T-cell (primary cell): ENCODE results near the gene UPK3A. TPM values are rescaled to one million over a fixed set of nuclear protein-coding genes. Genes with fewer than 3 reads are reported as not detected.

ENCODE experiments used
- ATAC-seq, 4 experiments: fragments of 200-7000 bp in 3 of 4; fragments of 150-1000 bp in 1 of 4; cut with Tn5 transposase; replicated peaks in 1 of 4; 1 replicate in 3 of 4; 2 replicates in 1 of 4; pipeline ENCODE4 v1.10.0; 2021; ENCODE audit warnings: moderate library complexity in 3 of 4, mild to moderate bottlenecking in 2 of 4, moderate number of reproducible peaks in 1 of 4
- CTCF ChIA-PET, 2 donors: fragments of 300-600 bp; sonication (Branson Sonifier 250); formaldehyde crosslinking; loops; one replicate each; lab custom pipeline; 2022; ENCODE audit warnings: antibody characterized with exemption in 2 of 2; lab: Charles Lee
- POLR2A ChIA-PET, 2 donors: fragments of 300-600 bp; sonication (Branson Sonifier 250); formaldehyde crosslinking; loops; one replicate each; lab custom pipeline; 2022; ENCODE audit warnings: antibody characterized with exemption in 2 of 2; lab: Charles Lee
- DNase-seq, 35 experiments: peaks; one replicate each; pipeline versions ENCODE4 v3.0.0 to v3.0.0-alpha.2; 2013 to 2023
- H3K27ac ChIP-seq: one replicate; pipeline ENCODE4 v1.5.1; 2013; ENCODE audit warnings: low read length
- H3K27me3 ChIP-seq, 2 experiments: replicated peaks in 1 of 2; 1 replicate in 1 of 2; 2 replicates in 1 of 2; pipeline versions ENCODE4 v1.6.1 to v1.7.0; 2013; ENCODE audit warnings: low read length in 1 of 2, mixed read lengths in 1 of 2; ENCODE audit not compliant: control insufficient read depth in 2 of 2, insufficient read depth in 2 of 2; ENCODE audit errors: extremely low read depth in 1 of 2
- H3K36me3 ChIP-seq, 2 donors: 1 replicate in 1 of 2; 2 replicates in 1 of 2; pipeline versions ENCODE4 v1.6.1 to v1.7.0; 2013; ENCODE audit warnings: low read length in 1 of 2; ENCODE audit not compliant: control insufficient read depth in 2 of 2, insufficient read depth in 1 of 2; ENCODE audit errors: extremely low read depth in 1 of 2
- H3K4me1 ChIP-seq, 2 experiments: 1 replicate in 1 of 2; 2 replicates in 1 of 2; pipeline versions ENCODE4 v1.6.1 to v1.7.0; 2013; ENCODE audit warnings: low read length in 2 of 2, mixed read lengths in 1 of 2; ENCODE audit not compliant: insufficient read depth in 2 of 2, control insufficient read depth in 1 of 2; ENCODE audit errors: extremely low read depth in 1 of 2
- H3K4me3 ChIP-seq, 2 donors: 1 replicate in 1 of 2; 2 replicates in 1 of 2; pipeline versions ENCODE4 v1.5.1 to v1.7.0; 2013; ENCODE audit warnings: mild to moderate bottlenecking in 2 of 2, low read length in 1 of 2, moderate library complexity in 1 of 2; ENCODE audit not compliant: control insufficient read depth in 1 of 2; ENCODE audit errors: extremely low read depth in 1 of 2
- H3K9me3 ChIP-seq: 2 replicates; pipeline ENCODE4 v1.7.0; 2013
- H3K27ac Mint-ChIP-seq, 2 donors: one replicate each; pipeline ENCODE4 v1.8.0; 2020 to 2021; ENCODE audit warnings: mild to moderate bottlenecking in 2 of 2, mixed read lengths in 2 of 2
- H3K27me3 Mint-ChIP-seq, 2 donors: one replicate each; pipeline ENCODE4 v1.8.0; 2021 to 2022; ENCODE audit warnings: mixed read lengths in 2 of 2
- H3K36me3 Mint-ChIP-seq: one replicate; pipeline ENCODE4 v1.8.0; 2021; ENCODE audit warnings: mixed read lengths
- H3K4me1 Mint-ChIP-seq, 3 donors: one replicate each; pipeline ENCODE4 v1.8.0; 2020 to 2022; ENCODE audit warnings: mixed read lengths in 3 of 3, mild to moderate bottlenecking in 1 of 3
- H3K4me3 Mint-ChIP-seq, 3 donors: one replicate each; pipeline ENCODE4 v1.8.0; 2020 to 2022; ENCODE audit warnings: mild to moderate bottlenecking in 3 of 3, mixed read lengths in 3 of 3, moderate library complexity in 3 of 3
- H3K9me3 Mint-ChIP-seq, 3 donors: one replicate each; pipeline ENCODE4 v1.8.0; 2020 to 2022; ENCODE audit warnings: mixed read lengths in 3 of 3
- WGBS: methylation state at CpG from one replicate; pipeline ENCODE4 v1.1.5; 2013; ENCODE audit warnings: missing lambda C conversion rate; ENCODE audit not compliant: insufficient coverage; 5-methylcytosine and 5-hydroxymethylcytosine counted together
- total RNA-seq, 35 experiments: library from RNA in 6 of 35; stranded (reverse) in 6 of 35; fragments of 120-200 nt in 1 of 35; gene quantifications; one replicate each; pipeline versions ENCODE4 v1.2.1 to v1.2.4 and lab custom pipeline; 2013 to 2026

Gene UPK3A
- total RNA-seq, 5 donors from 2014 or later (not counting 1 experiment from before 2014, with no cell fraction given), result not detected

GRCh38 chr22:45310977-45311531 lies 26.3 kb downstream of the UPK3A start:
- peak overlapping the region; percentile 89 to 91 for H3K27ac Mint-ChIP-seq

DNA sequence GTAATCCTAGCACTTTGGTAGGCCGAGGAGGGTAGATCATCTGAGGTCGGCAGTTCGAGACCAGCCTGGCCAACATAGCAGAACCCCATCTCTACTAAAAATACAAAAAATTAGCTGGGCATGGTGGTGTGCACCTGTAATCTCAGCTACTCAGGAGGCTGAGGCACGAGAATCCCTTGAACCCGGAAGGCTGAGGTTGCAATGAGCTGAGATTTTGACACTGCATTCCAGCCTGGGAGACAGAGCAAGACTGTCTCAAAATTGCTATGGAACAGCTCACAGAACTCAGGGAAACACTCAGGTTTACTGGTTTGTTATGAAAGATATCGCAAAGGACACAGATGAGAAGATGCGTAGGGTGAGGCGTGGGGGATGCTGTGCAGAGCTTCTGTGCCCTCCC lies 27.7 kb downstream of the UPK3A start:
- Mint-ChIP-seq H3K36me3 (peaks cover 13% of the 10 kb centered on the region), H3K4me3 (peak overlapping the region in 2 of 3 donors; percentile 88 to 89), H3K27ac (peak overlapping the region in 1 of 2 donors; percentile 40), H3K4me1 (peaks cover 74 to 79% (median 76%) of the 10 kb centered on the region in 3 donors), H3K27me3 (no peaks in the 10 kb centered on the region), H3K9me3 (no peaks in the 10 kb centered on the region)
- H3K9me3 ChIP-seq, result no peaks in the 10 kb centered on the region
- ChIA-PET POLR2A (interaction anchor here in 1 of 2 donors (0.6 to 0.7 kb wide), 2 partner anchors 147 to 321 kb away, joined by 5 to 8 read pairs; no protein-coding TSS in a partner anchor), CTCF (no interaction called here)
- H3K27me3 ChIP-seq, result no peaks in the 10 kb centered on the region
- no peak for DNase-seq
- H3K27ac ChIP-seq, result no peak overlapping the region
- no peaks in the 10 kb centered on the region for H3K36me3 ChIP-seq
- no peak for ATAC-seq
- no peak overlapping the region for H3K4me3 ChIP-seq
- H3K4me1 ChIP-seq, result peaks cover 7 to 60% of the 10 kb centered on the region in 2 experiments
- 83% methylated on average over 7 of the region's 8 CpGs for WGBS

More at GRCh38 chr22:45310977-45311531, 26.3 kb downstream of the UPK3A start:
- Histone ChIP-seq H3K9me3 (no peaks in the 10 kb centered on the region), H3K4me3 (peak overlapping the region; percentile 70 to 81), H3K27ac (peak overlapping the region; percentile 76), H3K4me1 (peaks cover 7 to 46% of the 10 kb centered on the region in 2 experiments), H3K27me3 (no peaks in the 10 kb centered on the region), H3K36me3 (no peaks in the 10 kb centered on the region)
- DNase-seq (no peak), ATAC-seq (no peak)
- ChIA-PET POLR2A (interaction anchor here (0.5 to 0.6 kb wide), 4 partner anchors 8 to 366 kb away, joined by 3 to 5 read pairs (median 4); no protein-coding TSS in a partner anchor), CTCF (no interaction called here)
- WGBS, result 68% methylated on average over 12 of the region's 14 CpGs
- H3K4me1 Mint-ChIP-seq, result peaks cover 63 to 69% (median 65%) of the 10 kb centered on the region in 3 donors
- no peaks in the 10 kb centered on the region for H3K27me3 Mint-ChIP-seq
- H3K4me3 Mint-ChIP-seq, result peak overlapping the region; percentile 85 to 89 (median 88)
- H3K36me3 Mint-ChIP-seq, result peaks cover 13% of the 10 kb centered on the region
- no peaks in the 10 kb centered on the region for H3K9me3 Mint-ChIP-seq

GRCh38 chr22:45312856-45313255 lies 28.1 kb downstream of the UPK3A start:
- no peaks in the 10 kb centered on the region for H3K9me3 Mint-ChIP-seq
- POLR2A ChIA-PET, result interaction anchor here in 1 of 2 donors (0.6 to 0.7 kb wide), 2 partner anchors 148 to 320 kb away, joined by 5 to 8 read pairs; no protein-coding TSS in a partner anchor
- H3K4me3 ChIP-seq, result no peak overlapping the region
- CTCF ChIA-PET, result no interaction called here
- H3K27ac Mint-ChIP-seq, result peak overlapping the region; percentile 40 to 60
- peaks cover 78 to 83% (median 81%) of the 10 kb centered on the region in 3 donors for H3K4me1 Mint-ChIP-seq
- H3K27ac ChIP-seq, result no peak overlapping the region
- 100% methylated on average over 2 of the region's 4 CpGs for WGBS
- no peaks in the 10 kb centered on the region for H3K9me3 ChIP-seq
- peak overlapping the region in 1 of 3 donors; percentile 35 for H3K4me3 Mint-ChIP-seq
- H3K27me3 ChIP-seq, result no peaks in the 10 kb centered on the region
- no peaks in the 10 kb centered on the region for H3K36me3 ChIP-seq
- H3K4me1 ChIP-seq, result peaks cover 10 to 64% of the 10 kb centered on the region in 2 experiments
- ATAC-seq (no peak), DNase-seq (no peak)
- H3K36me3 Mint-ChIP-seq, result peaks cover 13% of the 10 kb centered on the region
- H3K27me3 Mint-ChIP-seq, result no peaks in the 10 kb centered on the region

- POLR2A ChIA-PET, result interaction anchor here in 1 of 2 donors (0.7 kb wide), 1 partner anchor 11 kb away, joined by 3 read pairs; no protein-coding TSS in a partner anchor
These were observed 29.4 kb downstream of the UPK3A start for GRCh38 chr22:45314054-45314721.

DNA sequence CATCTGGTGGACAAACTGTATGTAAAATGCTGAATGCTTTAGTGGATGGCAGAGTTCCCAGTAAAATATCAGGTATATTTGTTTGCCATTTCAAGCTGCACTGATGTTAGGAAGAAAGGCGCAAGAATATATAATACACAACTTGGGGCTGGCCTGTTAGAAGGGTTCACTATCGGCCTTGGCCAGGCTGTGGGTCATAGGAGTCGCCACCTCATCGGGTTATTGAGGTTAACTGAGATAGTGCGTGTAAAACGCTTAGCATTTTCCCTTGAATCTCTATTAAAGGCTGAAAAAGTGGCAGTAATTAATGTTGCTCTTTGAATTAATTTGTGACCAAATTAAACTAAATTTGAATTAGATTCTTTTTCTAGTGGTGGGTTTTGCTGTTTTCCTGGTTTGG lies 30.0 kb downstream of the UPK3A start:
- Mint-ChIP-seq H3K4me3 (peak overlapping the region in 1 of 3 donors; percentile 12), H3K4me1 (peaks cover 84 to 92% (median 89%) of the 10 kb centered on the region in 3 donors), H3K36me3 (peaks cover 13% of the 10 kb centered on the region), H3K27me3 (no peaks in the 10 kb centered on the region), H3K9me3 (no peaks in the 10 kb centered on the region), H3K27ac (peak overlapping the region; percentile 98 to 99)
- Histone ChIP-seq H3K36me3 (no peaks in the 10 kb centered on the region), H3K9me3 (no peaks in the 10 kb centered on the region), H3K4me1 (peaks cover 15 to 69% of the 10 kb centered on the region in 2 experiments), H3K27me3 (no peaks in the 10 kb centered on the region), H3K4me3 (no peak overlapping the region), H3K27ac (no peak overlapping the region)
- CTCF ChIA-PET, result no interaction called here
- POLR2A ChIA-PET, result interaction anchor here in 1 of 2 donors (0.7 kb wide), 1 partner anchor 11 kb away, joined by 3 read pairs; no protein-coding TSS in a partner anchor
- ATAC-seq (no peak), DNase-seq (no peak)
- WGBS, result 100% methylated on average over 1 of the region's 6 CpGs

More at GRCh38 chr22:45314054-45314721, 29.4 kb downstream of the UPK3A start:
- Histone ChIP-seq H3K4me1 (peaks cover 11 to 66% of the 10 kb centered on the region in 2 experiments), H3K27ac (no peak overlapping the region), H3K9me3 (no peaks in the 10 kb centered on the region), H3K36me3 (no peaks in the 10 kb centered on the region), H3K4me3 (no peak overlapping the region), H3K27me3 (no peaks in the 10 kb centered on the region)
- CTCF ChIA-PET, result no interaction called here
- Mint-ChIP-seq H3K36me3 (peaks cover 13% of the 10 kb centered on the region), H3K27ac (peak overlapping the region; percentile 65 to 98), H3K4me1 (peaks cover 81 to 89% (median 86%) of the 10 kb centered on the region in 3 donors), H3K9me3 (no peaks in the 10 kb centered on the region), H3K4me3 (peak overlapping the region in 1 of 3 donors; percentile 12), H3K27me3 (no peaks in the 10 kb centered on the region)
- ATAC-seq (no peak), DNase-seq (no peak)
- WGBS, result 84% methylated on average over 5 of the region's 8 CpGs

- WGBS, result no CpG with 5 or more reads among the region's 9 CpGs
- Mint-ChIP-seq H3K27me3 (no peaks in the 10 kb centered on the region), H3K9me3 (no peaks in the 10 kb centered on the region), H3K27ac (peak overlapping the region; percentile 98 to 99), H3K36me3 (peaks cover 16% of the 10 kb centered on the region), H3K4me3 (peak overlapping the region in 1 of 3 donors; percentile 8), H3K4me1 (peaks cover 89 to 97% (median 95%) of the 10 kb centered on the region in 3 donors)
- POLR2A ChIA-PET, result interaction anchor here in 1 of 2 donors (0.6 to 1.8 kb wide), 2 partner anchors 18 to 32 kb away, joined by 3 to 4 read pairs; partner anchors contain the start of gene UPK3A
- Histone ChIP-seq H3K36me3 (no peaks in the 10 kb centered on the region), H3K4me1 (peaks cover 16 to 72% of the 10 kb centered on the region in 2 experiments), H3K27me3 (no peaks in the 10 kb centered on the region), H3K9me3 (no peaks in the 10 kb centered on the region), H3K27ac (peak overlapping the region; percentile 98), H3K4me3 (no peak overlapping the region)
- DNase-seq, result no peak
- CTCF ChIA-PET, result no interaction called here
- no peak for ATAC-seq
These were observed 32.2 kb downstream of the UPK3A start for GRCh38 chr22:45316796-45317526.
